NCI-H2107 treated with DMSO at 0.1 percent for 48 hours (cell line): ENCODE results near the gene WFS1.

Source experiments
- DNase-seq: peaks from one replicate; lab custom pipeline; 2025; ENCODE audit not compliant: unreplicated experiment; lab: John Stamatoyannopoulos, UW

The WFS1 gene

GRCh38 chr4:6298852-6299251 lies 29.2 kb downstream of the WFS1 start:
- no peak for DNase-seq

GRCh38 chr4:6299875-6300274 lies 30.2 kb downstream of the WFS1 start:
- DNase-seq = no peak

GRCh38 chr4:6300359-6300758 lies 30.7 kb downstream of the WFS1 start:
- DNase-seq = no peak

- no peak for DNase-seq
Observed at GRCh38 chr4:6301051-6301731, 31.5 kb downstream of the WFS1 start.

- no peak for DNase-seq
Observed at GRCh38 chr4:6301732-6302442, 32.2 kb downstream of the WFS1 start.

- DNase-seq = no peak
Observed at GRCh38 chr4:6302869-6303268, 33.2 kb downstream of the WFS1 start.

GRCh38 chr4:6303943-6304342 lies 34.3 kb downstream of the WFS1 start:
- no peak for DNase-seq

GRCh38 chr4:6306299-6306698 lies 36.6 kb downstream of the WFS1 start:
- DNase-seq = no peak

GRCh38 chr4:6307230-6307629 lies 37.6 kb downstream of the WFS1 start:
- DNase-seq = no peak

- no peak for DNase-seq
Observed at GRCh38 chr4:6307891-6308290, 38.2 kb downstream of the WFS1 start.

- no peak for DNase-seq
Observed at GRCh38 chr4:6308899-6309643, 39.4 kb downstream of the WFS1 start.

- DNase-seq = no peak
Observed at GRCh38 chr4:6309777-6310176, 40.1 kb downstream of the WFS1 start.

GRCh38 chr4:6313216-6313615 lies 43.6 kb downstream of the WFS1 start:
- no peak for DNase-seq

- no peak for DNase-seq
Observed at GRCh38 chr4:6316461-6317003, 46.9 kb downstream of the WFS1 start.

- DNase-seq = no peak
Observed at GRCh38 chr4:6318206-6318605, 48.6 kb downstream of the WFS1 start.

GRCh38 chr4:6319530-6320150 lies 50.0 kb downstream of the WFS1 start:
- DNase-seq = no peak

- no peak for DNase-seq
Observed at GRCh38 chr4:6320663-6321062, 51.0 kb downstream of the WFS1 start.

GRCh38 chr4:6321361-6321760 lies 51.7 kb downstream of the WFS1 start:
- no peak for DNase-seq

- no peak for DNase-seq
Observed at GRCh38 chr4:6322067-6322760, 52.6 kb downstream of the WFS1 start.

GRCh38 chr4:6322761-6323566 lies 53.3 kb downstream of the WFS1 start:
- DNase-seq = no peak
